ENCODE data around the gene FAM83C.
A peak's percentile ranks its signal among the peaks of the same experiment; 100 is the strongest.
"Not testable (repeated sequence)": the region's sequence is repeated elsewhere in the genome, so short reads cannot be mapped to it uniquely, and the experiment has no call there.

Gene FAM83C

GRCh38 chr20:35264755-35265154, 27.5 kb downstream of the FAM83C start:
- no peak overlapping the region for H3K27ac ChIP-seq
- peak; percentile 16; the same call in 1 of the 2 replicates for TF ChIP-seq CTCF (conservative IDR thresholded peaks at IDR 0.05)

GRCh38 chr20:35263532-35264341, 28.5 kb downstream of the FAM83C start:
- peak overlapping the region; percentile 37 for H3K27ac ChIP-seq
- TF ChIP-seq CTCF (conservative IDR thresholded peaks at IDR 0.05), result no peak

GRCh38 chr20:35262731-35263531, 29.3 kb downstream of the FAM83C start:
- peak overlapping the region; percentile 37 for H3K27ac ChIP-seq

- not testable (repeated sequence) for H3K27ac ChIP-seq
Observed at GRCh38 chr20:35262321-35262720, 29.9 kb downstream of the FAM83C start.

GRCh38 chr20:35260426-35260825, 31.8 kb downstream of the FAM83C start:
- H3K27ac ChIP-seq, result no peak overlapping the region

GRCh38 chr20:35257175-35257909, 34.9 kb downstream of the FAM83C start:
- H3K27ac ChIP-seq, result peak overlapping the region; percentile 62
- no peak for TF ChIP-seq CTCF (conservative IDR thresholded peaks at IDR 0.05)

More at GRCh38 chr20:35260426-35260825, 31.8 kb downstream of the FAM83C start:
- no peak for TF ChIP-seq CTCF (conservative IDR thresholded peaks at IDR 0.05)

GRCh38 chr20:35254448-35254999, 37.7 kb downstream of the FAM83C start:
- no peak for TF ChIP-seq CTCF (conservative IDR thresholded peaks at IDR 0.05)
- H3K27ac ChIP-seq, result no peak overlapping the region

GRCh38 chr20:35253010-35253409, 39.2 kb downstream of the FAM83C start:
- no peak for TF ChIP-seq CTCF (conservative IDR thresholded peaks at IDR 0.05)
- no peak overlapping the region for H3K27ac ChIP-seq

- H3K27ac ChIP-seq, result not testable (repeated sequence)
Observed at GRCh38 chr20:35252598-35252997, 39.6 kb downstream of the FAM83C start.
